Stimulated activated CD4-positive, alpha-beta T cell treated with anti-CD3 and anti-CD28 coated beads, TNF-alpha, amount 100 ng/mL, for 24 hours (primary cell): ENCODE measurements around the gene EHBP1.
"Not testable (repeated sequence)": the region's sequence is repeated elsewhere in the genome, so short reads cannot be mapped to it uniquely, and the experiment has no call there.

Experiments
- DNase-seq, 3 experiments: peaks; one replicate each; pipeline ENCODE4 v3.0.0-alpha.2; 2020; ENCODE audit warnings: low read depth in 3 of 3

Gene EHBP1

GRCh38 chr2:63018439-63018838, 312.9 kb downstream of the EHBP1 start:
- DNase-seq = no peak

- not testable (repeated sequence) for DNase-seq
Measured at GRCh38 chr2:63019686-63020085, 314.2 kb downstream of the EHBP1 start.

GRCh38 chr2:63023444-63023843, 317.9 kb downstream of the EHBP1 start:
- no peak for DNase-seq

GRCh38 chr2:63027220-63027619, 321.7 kb downstream of the EHBP1 start:
- DNase-seq = no peak

- DNase-seq = no peak
Measured at GRCh38 chr2:63029058-63029457, 323.5 kb downstream of the EHBP1 start.

GRCh38 chr2:63034526-63034925, 329.0 kb downstream of the EHBP1 start:
- DNase-seq = no peak

GRCh38 chr2:63035169-63035568, 329.7 kb downstream of the EHBP1 start:
- no peak for DNase-seq

GRCh38 chr2:63035660-63036059, 330.1 kb downstream of the EHBP1 start:
- no peak for DNase-seq

- no peak for DNase-seq
Measured at GRCh38 chr2:63038034-63038433, 332.5 kb downstream of the EHBP1 start.

- no peak for DNase-seq
Measured at GRCh38 chr2:63040586-63040985, 335.1 kb downstream of the EHBP1 start.

- no peak for DNase-seq
Measured at GRCh38 chr2:63041592-63041991, 336.1 kb downstream of the EHBP1 start.

GRCh38 chr2:63044362-63045327, 339.1 kb downstream of the EHBP1 start:
- DNase-seq = no peak

- DNase-seq = no peak
Measured at GRCh38 chr2:63046552-63046951, 341.0 kb downstream of the EHBP1 start.

- no peak for DNase-seq
Measured at GRCh38 chr2:63046961-63047320, 341.4 kb downstream of the EHBP1 start.

GRCh38 chr2:63047321-63048279, 342.1 kb downstream of the EHBP1 start:
- peak in 1 of 3 experiments; percentile 3 for DNase-seq

- peak in 1 of 3 experiments; percentile 1 for DNase-seq
Measured at GRCh38 chr2:63048367-63049171, 343.1 kb downstream of the EHBP1 start.

GRCh38 chr2:63049211-63049969, 343.9 kb downstream of the EHBP1 start:
- no peak for DNase-seq

GRCh38 chr2:63049970-63050333, 344.4 kb downstream of the EHBP1 start:
- DNase-seq = no peak

GRCh38 chr2:63050334-63051041, 345.0 kb downstream of the EHBP1 start, which contains the start of gene OTX1:
Gene OTX1 (plus strand): TSS chr2:63050830. CDS start chr2:63052991, 2,161 bp downstream.
- DNase-seq = peak in 1 of 3 experiments; percentile 65
